ENCODE data around the gene DMRTB1.
"Not testable (repeated sequence)": the region's sequence is repeated elsewhere in the genome, so short reads cannot be mapped to it uniquely, and the experiment has no call there.

The DMRTB1 gene

DNA sequence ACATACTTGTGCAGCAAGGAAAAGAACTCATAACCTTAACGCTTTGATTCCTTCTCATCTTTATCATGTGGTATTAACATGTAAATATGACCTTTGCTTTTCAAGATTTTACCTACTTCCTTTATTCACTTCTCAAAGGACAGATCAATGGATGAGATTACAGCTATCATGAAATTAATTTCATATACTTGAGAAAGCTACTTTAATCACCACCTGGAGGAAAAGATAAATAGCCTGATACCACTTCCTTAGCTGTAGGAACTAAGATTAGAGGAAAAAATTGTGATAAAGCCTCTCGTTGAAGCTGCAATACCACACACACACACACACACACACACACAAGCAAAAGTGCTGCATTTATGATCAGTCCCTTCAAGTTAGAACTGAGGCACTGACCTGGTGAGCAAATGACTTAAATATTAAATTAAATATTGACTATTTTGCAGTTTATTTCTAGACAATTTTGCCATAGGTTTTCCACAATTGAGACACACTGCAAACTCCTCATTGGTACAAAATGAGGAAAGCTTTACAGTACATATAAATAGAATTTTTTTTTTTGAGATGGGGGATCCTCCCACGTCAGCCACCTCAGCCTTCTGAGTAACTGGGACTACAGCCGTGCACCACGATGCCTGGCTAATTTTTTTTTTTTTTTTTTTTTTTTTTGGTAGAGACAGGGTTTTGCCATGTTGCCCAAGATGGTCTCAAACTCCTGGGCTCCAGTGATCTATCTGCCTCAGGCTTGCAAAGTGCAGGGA lies 27.2 kb upstream of the DMRTB1 start:
- no peak for DNase-seq
- intact Hi-C loops (cut with DNase I): no loop called here

DNA sequence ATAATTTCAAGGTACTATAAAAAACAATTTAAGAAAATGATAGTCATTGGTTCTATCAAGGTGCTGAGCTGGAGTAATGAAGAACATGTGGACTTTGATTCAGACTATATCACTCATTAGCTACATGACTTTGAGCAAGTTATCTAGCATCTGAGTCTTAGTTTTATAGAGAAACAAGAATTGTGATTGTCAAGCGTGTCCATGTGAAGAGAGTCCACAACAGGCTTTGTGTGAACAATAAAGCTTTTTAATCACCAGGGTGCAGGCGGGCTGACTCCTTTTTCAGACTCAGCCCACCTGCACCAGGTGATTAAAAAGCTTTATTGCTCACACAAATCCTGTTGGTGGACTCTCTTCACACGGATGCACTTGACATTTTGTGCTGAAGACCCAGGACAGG lies 26.6 kb upstream of the DMRTB1 start:
- intact Hi-C loops (cut with DNase I): no loop called here
- no peak for DNase-seq

DNA sequence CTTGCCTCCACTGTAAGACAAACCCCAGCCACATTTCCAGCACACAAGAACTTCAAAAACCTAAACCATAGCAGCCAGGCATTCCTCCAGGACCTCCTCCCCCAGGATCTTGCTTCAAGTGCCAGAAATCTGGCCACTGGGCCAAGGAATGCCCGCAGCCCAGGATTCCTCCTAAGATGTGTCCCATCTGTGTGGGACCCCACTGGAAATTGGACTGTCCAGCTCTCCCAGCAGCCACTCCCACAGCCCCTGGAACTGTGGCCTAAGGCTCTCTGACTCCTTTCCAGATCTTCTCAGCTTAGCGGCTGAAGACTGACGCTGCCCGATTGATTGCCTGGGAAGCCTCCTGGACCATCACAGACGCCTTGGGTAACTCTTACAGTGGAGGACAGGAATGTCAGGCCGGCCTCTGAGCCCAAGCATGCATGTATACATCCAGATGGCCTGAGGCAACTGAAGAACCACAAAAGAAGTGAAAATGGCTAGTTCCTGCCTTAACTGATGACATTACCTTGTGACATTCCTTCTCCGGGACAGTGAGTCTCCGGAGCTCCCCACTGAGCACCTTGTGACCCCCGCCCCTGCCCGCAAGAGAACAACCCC lies 24.7 kb upstream of the DMRTB1 start:
- intact Hi-C loops (cut with DNase I): not testable (repeated sequence)

DNA sequence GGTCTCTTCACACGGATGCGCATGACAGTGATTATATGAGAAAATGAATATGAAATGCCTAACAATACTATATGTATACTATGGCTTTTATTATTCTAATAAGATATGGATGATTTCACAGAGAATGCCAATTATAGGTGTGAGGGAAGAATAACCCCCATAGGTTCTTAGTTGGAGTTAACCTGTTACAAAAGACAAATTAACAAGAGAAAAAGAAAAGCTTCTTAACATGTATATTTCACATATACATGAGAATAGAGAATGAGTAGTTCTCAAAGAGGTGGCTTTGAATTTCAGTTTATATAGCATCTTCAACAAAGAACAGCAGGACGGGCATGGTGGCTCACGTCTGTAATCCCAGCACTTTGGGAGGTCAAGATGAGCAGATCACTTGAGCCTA lies 24.0 kb upstream of the DMRTB1 start:
- intact Hi-C loops (cut with DNase I): no loop called here
- DNase-seq: no peak

More for the DNA sequence above, 24.7 kb upstream of the DMRTB1 start:
- not testable (repeated sequence) for DNase-seq

DNA sequence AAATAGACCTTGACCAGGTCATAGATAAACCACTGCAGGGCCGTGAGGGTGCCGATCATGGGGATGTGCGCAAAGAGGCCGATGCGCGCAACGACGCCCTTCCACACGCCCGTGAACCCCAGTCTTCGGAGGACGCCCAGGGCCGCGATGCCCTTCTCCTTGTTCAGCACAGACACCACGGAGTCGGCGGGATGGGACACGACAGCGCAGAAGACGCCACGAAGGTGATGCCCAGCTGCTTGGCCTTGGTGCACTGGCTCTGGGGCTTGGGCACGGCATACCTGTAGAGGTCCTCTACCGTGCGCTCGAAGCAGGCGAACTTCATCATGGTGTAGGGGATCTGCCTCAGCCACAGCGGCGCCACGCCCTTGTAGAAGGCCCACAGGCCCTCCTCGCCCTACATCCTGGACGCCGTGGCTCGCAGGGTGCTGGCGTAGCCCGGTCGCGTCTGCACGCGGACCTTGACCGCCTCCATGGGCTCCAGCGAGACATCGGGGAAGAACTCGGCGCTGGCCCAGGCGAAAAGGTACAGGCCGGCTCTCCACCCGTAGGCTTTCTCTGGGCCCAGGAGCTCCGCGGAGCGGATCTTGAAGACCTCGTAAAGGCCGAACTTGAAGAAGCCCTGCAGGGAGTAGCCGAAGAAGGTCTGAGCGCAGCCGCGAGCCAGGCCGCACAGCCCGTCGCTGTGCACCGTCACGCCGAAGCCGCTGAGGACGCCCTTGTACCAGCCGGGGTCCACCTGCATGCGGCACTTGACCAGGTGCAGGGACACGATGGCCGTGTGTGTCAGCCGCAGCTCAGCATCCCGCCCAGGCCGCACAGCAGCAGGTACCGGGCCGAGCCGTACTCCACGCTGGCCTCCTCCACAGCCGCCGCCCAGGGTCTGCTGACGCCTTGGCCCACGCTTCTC lies 20.5 kb upstream of the DMRTB1 start:
- no peak for DNase-seq
- intact Hi-C loops (cut with DNase I): no loop called here

DNA sequence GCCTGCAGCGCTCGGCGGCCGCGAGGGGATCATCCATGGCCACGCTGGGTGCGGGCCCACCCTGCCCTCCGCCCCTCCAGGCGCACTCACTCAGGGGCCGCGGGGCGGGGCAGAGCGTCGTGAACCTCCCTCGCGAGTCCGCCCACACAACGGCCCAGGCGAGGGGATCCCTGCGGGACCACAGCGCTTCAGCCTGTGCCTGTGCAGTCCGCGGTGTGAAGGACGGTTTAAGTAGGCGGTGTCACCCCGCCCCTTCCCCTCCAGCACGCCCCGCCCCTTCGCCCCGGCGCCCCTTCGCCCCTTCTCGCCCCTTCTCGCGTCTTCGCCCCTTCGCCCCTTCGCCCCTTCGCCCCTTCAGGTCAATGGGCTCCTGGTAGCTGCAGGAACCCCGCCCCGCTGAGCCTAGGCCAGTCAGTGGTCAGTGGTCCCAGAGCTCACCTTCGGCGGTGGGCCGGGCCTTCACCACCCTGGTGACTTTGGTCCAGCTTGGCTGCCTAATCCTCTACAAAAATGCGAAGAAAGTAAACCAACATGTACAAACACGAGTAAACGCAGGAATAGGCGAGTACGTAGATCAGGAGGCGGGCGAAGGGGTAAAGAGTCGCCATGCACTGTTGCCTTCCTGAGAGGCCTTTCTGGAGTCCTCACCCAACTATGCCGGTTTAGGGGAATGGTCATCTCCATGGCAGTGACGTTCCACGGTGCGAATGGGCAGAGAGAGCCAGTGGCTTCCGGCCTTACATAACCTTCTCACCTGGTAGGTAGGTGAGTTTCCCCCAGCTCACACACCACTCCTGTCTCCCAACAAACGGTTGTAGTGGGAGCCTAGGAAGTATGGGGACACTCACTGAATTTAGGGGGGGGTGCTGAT lies 19.6 kb upstream of the DMRTB1 start:
- no peak for DNase-seq
- intact Hi-C loops (cut with DNase I): no loop called here

DNA sequence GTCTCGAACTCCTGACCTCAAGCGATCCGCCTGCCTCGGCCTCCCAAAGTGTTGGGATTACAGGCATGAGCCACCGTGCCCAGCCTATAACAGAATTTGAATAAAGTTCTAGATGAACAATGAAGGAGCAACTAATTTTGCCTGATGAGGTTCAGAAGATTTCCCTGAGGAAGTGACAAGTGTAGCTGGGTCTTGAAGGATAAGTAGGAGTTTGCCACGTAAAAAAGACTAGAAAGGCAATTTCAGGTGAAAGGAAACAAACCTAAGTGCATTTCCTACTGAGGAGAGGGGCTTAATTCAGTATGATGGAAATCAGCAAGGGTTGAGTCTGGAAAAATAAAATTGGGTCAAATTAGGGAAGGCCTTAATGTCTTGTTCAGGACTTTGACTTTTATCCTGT lies 18.6 kb upstream of the DMRTB1 start:
- no peak for DNase-seq
- intact Hi-C loops (cut with DNase I): no loop called here

DNA sequence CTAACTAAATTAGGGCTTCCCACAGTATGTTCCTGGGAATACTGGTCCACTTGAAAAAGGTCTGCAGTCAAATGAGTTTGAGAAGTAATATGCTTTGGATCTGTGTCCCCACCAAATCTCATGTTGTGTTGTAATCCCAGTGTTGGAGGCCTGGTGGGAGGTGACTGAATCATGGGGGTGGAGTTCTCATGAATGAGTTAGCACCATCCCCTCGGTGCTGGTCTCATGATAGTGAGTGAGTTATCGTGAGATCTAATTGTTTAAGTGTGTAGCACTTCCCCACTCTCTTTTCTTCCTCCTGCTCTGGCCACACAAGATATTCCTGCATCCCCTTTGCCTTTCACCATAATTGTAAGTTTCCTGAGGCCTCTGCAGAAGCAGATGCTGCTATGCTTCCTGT lies 16.9 kb upstream of the DMRTB1 start:
- no peak for DNase-seq
- intact Hi-C loops (cut with DNase I): no loop called here

DNA sequence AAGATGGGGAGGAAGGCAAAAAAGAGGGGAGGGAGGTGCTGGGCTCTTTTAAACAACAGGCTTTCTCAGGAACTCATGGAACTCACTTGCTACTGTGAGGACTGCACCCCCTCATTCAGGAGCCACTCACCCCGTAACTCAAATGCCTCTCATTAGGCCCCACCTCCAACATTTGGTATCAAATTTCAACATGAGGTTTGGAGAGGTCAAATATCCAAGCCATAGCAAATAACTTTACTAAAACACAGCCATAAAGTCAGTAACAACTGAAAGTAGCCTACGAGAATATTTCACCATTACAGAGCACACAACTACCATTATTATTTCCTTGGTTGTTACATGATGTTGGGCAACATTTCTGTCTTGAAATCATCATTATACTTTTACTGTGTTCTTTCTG lies 13.1 kb upstream of the DMRTB1 start:
- intact Hi-C loops (cut with DNase I): no loop called here
- no peak for DNase-seq

DNA sequence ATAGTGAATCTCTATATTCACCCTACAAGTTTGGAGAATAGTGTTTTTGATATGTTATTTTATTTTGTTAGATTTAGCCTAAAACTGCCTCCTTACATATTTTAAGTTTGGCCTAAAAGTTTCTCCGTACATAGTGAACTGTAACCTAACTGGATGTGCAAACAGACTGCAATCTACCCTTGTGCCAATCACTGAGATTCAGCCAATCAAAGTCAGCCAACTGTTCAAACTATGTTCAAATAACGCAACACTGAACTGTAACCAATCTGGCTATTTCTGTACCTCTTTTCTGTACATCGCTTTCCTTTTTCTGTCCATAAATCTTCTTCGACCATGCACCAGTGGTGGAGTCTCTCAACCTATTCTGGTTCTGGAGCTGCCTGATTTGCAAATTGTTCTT lies 11.8 kb upstream of the DMRTB1 start:
- intact Hi-C loops (cut with DNase I): no loop called here
- no peak for DNase-seq

DNA sequence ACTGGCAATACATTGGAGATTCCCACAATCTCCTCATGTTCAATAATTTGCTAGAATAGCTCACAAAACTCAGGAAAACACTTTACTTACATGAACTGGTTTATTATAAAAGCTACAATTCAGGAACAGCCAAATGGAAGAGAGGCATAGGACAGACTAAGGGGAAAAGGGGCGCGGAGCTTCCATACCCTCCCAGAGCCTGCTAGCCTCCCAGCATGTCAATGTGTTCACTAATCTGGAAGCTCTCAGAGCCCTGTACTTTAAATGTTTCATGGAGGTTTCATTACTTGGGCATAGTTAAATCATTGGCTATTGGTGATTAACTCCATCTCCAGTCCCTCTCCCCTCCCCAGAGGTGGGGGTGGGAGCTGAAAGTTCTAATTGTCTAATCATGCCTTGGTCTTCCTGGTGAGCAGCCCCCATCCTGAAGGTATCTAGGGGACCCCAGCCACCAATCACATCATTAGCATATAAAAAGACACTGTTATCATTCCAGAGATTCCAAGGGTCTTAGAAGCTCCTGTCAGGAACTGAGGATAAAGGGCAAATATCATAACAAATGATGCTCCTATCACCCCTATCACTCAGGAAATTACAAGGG lies 10.9 kb upstream of the DMRTB1 start:
- intact Hi-C loops (cut with DNase I): no loop called here
- DNase-seq: no peak

DNA sequence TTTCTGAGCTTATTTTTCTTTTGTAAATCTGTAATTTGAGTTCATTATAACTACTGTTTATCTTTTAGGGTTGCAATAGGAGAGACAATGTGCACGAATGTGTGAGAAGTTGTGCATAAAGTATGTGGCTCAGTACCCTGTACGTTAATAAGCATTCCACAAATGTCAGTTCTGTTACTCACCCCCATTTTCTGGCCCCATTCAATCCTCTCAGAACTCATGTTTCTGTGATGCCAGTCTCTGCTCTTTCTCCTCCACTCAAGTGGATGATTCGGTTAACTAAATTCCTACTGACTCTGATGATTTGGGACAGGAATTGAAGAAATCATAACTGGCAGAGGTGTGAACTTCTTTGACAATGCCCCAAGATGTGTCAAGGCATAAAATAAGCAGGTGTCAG lies 10.2 kb upstream of the DMRTB1 start:
- DNase-seq: no peak
- intact Hi-C loops (cut with DNase I): no loop called here

DNA sequence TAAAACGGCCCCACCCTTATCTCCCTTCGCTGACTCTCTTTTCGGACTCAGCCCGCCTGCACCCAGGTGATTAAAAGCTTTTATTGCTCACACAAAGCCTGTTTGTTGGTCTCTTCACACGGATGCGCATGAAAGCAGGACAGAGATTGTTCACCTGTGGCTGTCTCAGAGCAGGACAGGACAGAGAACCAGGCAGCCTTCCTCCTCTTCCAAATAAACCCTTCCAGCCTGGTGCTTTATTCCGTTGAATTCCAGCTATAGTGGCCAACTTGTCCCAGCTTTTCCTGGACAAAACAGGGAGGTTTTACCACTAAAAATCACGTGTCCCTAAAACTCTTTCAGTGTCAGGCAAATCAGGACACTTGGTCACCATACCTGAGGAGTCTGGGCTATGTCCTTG lies 9.5 kb upstream of the DMRTB1 start:
- intact Hi-C loops (cut with DNase I): no loop called here
- no peak for DNase-seq

DNA sequence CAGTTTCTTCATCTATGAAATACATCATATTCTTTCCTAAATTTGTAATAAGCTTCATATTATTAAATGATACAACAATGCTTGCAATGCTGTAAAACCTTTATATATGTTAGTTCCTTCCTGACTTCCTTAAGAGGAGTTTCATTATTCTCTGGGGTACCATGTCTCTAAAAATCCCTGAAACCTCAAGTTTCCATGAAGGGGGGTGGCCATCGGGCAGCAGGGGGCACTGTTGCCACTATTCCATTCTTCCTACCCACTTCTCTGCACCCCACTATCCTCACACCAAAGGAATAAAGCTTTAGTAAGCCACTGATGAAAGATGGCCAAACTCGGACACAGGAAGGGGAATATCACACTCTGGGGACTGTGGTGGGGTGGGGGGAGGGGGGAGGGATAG lies 9.0 kb upstream of the DMRTB1 start:
- DNase-seq: no peak
- intact Hi-C loops (cut with DNase I): no loop called here

DNA sequence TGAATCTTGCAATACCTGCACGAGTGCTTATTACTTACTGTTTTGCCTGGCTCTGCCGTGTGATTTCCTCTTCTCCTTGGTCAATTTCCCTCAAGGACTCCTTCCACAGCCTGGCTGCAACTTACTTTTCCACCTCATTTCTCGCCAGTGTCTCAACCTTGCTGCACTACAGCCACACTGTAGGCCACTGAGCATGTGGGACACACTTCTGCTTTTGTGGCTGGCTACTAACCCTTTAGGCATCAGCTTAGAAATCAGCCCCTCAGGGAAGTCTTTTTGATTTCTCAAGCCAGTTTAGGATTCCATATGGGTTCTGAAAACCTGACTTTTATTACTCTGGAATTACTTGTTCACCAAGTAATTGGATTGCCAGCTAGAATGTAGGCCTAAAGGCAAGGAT lies 5.2 kb upstream of the DMRTB1 start:
- no peak for DNase-seq
- intact Hi-C loops (cut with DNase I): no loop called here

DNA sequence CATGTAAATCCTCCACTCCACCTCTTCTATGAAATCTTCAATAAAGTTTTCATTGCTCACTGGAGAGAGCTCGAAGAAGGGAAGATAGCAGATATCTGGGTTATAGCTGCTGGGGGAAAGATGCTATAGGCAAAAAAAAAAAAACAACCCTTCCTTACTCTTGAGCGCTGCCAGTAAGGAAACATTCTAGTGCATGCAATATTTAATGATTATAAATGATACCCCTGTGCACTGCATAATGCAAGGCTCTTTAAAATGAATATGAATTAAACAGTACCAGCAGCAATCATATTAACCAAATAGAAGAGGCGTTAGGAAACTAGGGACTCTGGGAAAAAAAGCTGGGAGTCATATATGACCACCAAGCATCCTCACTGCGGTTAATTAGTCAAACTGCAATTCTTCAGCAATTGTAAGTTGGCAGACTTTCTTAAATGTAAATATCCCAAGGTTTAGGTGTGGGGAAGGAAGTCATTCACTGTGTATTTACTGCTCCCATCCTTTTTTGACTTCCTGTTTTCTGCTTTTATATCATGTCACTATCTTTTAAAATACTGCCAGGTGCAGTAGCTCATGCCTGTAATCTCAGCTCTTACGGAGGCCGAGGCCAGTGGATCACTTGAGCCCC lies 3.7 kb upstream of the DMRTB1 start:
- intact Hi-C loops (cut with DNase I): no loop called here
- no peak for DNase-seq

DNA sequence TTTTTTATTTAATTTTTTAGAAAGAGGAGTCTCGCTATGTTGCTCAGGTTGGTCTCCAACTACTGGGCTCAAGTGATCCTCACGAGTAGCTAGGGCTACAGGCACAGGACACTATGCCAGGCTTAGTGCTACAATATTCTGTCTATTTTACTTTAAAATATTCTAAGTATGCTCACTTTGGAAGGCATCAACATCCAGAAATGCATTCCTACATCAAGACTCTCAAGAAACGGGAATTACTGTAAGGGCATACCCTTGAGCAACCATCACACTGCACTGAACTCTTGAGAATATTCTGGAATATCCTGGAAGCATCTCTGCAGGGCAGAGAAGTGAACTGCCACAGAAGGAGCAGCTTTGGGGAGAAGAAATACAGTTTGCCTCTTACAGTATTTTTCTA lies 565 bp upstream of the DMRTB1 start:
- intact Hi-C loops (cut with DNase I): no loop called here
- DNase-seq: no peak

DNA sequence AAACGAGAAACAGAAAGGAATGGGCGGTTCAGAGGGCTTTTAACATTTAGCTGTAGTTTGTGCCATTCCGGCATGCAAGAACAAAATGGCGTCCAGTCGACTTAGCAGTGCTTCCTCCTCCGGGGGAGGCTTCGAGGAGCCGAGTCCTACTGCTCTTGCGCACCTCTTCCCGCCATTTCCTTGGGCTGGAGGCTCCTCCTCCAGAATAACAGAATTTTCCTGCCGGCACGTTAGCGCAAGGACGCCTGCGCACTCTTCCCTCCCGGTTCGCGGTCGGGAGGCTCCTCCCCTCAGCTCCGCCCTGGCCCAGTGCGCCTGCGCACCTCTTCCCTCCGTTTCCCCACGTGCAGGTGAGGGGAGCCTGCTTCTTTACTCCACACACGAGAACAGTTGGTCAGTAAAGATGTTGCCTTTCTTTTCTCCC lies 1.0 kb downstream of the DMRTB1 start:
- DNase-seq: peak in 3 of 42 donors; percentile 3 to 21 (median 21)
- intact Hi-C loops (cut with DNase I): no loop called here

Data from head of caudate nucleus (tissue), 42 donors.